ENCODE data around the gene TTC33.

Gene TTC33

DNA sequence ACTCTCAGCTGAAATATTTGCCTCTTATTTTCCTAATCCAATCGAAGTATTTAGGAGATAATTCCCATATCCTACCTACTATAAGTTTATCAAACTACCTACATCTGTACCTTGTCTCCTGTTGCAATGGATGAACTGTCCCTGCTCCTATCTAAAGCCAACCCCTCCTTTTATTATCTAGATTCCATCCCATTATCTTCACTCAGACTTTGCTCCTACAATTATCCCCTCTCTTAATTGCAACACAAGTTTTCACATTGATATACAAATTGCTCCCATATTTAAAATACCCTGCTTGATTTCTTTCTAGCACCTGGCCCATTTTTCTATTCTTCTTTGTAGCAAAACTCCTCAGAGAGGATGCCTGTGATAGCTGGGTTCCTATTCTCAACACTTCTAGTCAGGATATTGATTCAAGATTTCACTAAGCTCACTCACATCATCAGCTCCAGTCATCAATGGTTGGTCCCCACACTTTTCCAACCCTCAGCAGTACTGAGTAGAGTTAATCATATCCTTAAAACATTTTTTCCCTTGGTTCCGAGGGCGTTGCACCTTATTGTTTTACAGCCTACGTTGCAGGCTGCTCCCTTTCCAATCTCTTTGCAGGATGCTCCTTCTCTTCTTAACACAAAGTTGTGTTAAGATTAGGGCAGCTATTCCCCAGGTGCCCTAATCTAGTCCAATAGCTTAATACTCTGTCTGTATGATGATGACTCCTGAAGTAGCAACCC lies 253.9 kb downstream of the TTC33 start:
- no peak for DNase-seq

DNA sequence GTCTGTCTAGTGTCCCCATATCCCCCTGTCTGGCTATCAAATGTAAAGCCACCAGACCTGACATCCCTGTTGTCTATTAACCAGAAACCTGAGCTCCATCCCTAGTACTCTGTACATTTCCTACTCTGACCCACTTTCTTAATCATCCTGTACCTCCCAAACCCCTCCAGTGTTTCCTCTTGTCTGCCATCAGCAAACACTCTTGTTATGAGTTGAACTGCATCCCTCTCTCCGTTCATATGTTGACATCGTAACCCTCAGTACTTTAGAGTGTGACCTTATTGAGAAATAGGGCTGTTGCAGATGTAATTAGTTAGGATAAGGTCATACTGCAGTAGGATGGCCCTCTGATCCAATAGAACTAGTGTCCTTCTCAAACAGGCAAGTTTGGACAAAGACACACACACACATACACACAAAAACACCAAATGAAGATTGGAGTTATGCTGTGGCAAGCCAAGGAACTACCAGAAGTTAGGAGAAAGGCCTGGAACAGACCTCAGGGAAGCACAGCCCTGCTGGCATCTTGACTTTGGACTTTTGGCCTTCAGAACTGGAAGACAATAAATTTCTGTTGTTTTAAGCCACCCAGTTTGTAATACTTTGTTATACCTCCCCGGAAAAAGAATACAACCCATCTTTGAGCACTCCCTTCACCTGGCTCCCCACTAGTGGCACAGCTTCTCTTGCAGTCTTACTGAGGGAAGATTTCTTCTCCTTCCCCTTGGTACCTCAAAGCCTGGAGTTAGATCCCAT lies 256.1 kb downstream of the TTC33 start:
- DNase-seq, result no peak

DNA sequence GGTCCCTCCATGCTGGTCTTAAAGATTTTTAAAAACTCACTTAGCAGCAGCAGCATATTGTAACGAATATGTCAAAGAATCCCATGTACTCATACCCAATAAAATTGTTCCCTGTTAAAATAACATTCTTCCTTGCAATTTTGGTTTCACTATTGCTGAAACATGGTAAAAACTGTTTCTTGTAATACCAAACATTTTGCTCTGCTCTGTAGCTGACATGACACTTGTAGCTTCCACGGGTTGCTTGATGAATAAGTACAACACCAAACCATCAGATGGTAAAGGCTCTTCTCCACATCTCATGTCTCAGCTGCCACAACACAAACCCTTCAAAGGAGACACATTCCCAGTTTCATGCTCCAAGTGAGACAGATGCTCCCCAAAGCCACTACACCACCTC lies 256.8 kb downstream of the TTC33 start:
- DNase-seq, result no peak

DNA sequence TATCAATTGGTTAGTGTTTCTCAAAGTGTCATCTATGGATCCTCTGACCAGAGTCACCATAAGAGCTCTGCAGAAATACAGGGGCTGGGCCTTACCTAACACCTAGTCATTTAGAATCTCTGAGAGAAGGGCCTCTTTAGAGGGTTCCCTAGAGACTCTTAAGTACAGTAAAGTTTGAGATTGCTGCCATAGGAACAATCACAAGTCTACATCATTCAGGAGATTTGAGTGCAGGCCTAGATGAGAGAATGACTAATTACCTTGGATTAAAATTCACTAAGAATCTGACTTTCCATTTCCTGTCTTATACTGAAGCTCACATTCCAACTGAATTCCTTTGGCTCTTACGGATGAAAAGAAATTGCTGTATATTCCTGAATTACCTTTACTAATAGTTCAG lies 258.2 kb downstream of the TTC33 start:
- DNase-seq, result no peak

DNA sequence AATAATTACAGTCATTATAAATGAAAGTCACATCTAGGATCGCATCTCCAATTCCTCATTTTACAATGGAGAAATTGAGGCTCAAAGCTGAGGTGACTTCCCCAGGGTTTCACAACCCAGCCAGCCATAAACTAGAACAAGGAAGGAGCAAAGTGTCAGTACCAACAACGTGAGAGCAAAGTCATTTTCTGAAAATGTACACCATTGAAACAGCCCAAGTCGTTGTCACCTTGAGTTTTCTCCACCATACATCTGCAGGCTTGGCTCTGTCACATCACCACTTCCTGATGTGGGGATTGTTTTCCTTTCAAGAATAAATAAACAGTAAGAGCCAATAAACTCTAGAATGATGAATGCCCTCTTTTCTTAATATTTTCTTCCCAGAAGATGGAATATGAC lies 260.5 kb downstream of the TTC33 start:
- no peak for DNase-seq

DNA sequence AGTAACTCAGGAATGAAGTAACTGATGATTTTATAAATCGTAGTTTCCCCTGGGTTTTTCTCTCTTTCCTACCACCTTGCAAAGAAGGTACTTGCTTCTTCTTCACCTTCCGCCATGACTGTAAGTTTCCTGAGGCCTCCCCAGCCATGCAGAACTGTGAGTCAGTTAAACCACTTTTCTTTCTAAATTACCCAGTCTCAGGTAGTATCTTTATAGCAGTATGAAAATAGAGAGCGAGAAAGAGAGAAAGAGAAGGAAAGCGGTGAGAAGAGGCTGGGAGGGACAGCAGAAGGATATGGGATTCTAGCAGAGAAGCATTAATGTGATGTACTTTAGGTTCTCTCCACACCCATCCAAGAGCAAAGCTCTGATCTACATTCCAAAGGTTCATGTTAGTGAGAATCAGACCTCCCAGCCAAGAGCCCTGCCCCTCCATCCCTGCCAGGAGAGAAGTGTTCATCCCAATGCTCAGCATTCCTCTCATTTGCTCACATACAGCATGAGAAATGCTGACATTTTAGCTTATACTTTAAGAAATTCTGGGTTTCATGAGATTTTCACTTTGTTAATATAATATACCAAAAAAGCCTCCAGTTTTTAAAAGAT lies 261.0 kb downstream of the TTC33 start:
- DNase-seq, result no peak

DNA sequence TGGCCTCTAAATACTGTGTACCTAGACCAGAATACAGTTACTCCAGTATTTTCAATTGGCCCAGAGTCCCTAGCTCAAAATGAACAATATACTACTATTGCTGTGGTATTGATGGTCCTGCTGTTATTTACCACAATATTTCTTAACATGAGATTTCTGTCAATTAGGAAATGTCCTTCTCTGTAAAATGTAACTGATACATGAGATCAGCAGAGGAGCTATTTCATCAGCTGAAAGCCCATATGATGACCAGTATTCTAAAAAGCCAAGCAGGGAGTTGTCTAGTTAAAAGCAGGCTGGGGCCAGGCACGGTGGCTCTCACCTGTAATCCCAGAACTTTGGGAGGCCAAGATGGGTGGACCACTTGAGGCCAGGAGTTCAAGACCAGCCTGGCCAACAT lies 263.7 kb downstream of the TTC33 start:
- DNase-seq, result no peak

DNA sequence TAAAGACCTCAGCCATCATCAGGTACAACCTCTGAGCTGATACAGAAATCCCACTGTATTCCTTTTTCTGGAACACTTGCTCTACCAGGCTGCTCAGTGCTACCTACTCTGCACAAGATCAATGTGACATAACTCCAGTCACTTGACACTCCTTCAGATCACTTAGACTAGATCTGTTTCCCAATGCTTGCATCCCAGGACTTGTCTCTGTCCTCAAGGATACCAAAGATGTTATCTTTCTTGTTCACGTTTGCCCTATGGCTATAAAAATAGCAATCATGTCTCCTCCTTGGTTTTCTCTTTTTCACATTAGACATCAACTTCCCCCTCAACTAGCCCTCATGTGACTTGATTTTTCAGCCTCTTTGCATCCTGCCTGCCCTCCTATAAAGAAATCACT lies 264.1 kb downstream of the TTC33 start:
- no peak for DNase-seq

DNA sequence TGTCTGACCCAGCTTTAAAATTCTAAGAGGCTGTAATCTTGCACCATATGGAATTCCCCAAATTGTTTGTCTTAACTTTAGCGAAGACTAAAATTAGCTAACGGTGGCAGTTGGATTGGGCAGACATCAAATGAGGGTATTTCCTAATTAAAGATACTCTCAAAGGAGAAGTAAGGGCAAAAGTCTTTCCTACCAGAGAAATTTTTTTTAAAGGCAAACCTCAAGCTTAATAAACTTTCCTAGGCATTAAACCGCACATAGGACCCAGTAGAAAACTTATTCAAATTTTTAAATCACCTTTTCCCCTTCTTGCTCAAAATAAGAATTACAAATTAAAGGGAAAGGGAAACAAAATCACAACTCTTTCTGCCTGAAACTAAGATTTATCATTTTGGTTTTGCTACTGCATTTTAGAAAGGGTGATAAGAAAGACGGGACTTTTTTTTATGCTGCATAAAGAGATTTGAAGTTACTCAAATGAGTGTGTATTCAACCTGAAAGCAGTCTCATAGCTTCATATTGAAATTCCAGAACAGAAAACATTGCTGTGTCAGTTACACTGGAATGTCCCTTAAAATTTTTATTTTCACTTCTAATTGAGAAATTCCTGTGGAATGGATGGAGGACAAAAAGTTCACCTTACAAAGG lies 265.2 kb downstream of the TTC33 start:
- DNase-seq, result no peak

DNA sequence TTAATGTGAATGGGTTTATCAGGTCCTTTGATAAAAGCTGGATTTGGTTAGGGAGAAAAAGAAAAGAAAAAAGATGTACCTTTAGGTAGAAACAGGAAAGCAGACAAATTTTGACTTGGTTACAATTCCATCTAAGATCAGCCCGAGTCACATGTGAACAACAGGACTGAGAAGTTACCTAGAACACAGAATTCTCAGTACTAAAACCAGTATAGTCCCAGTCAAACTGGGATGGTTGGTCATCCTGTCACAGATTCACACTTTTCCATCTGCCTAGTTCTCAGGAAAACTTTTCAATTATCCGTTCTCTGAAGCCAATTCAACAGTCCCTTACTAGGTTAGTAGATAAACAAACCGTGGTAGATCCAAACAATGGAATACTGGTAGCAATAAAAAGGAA lies 266.3 kb downstream of the TTC33 start:
- DNase-seq, result no peak

DNA sequence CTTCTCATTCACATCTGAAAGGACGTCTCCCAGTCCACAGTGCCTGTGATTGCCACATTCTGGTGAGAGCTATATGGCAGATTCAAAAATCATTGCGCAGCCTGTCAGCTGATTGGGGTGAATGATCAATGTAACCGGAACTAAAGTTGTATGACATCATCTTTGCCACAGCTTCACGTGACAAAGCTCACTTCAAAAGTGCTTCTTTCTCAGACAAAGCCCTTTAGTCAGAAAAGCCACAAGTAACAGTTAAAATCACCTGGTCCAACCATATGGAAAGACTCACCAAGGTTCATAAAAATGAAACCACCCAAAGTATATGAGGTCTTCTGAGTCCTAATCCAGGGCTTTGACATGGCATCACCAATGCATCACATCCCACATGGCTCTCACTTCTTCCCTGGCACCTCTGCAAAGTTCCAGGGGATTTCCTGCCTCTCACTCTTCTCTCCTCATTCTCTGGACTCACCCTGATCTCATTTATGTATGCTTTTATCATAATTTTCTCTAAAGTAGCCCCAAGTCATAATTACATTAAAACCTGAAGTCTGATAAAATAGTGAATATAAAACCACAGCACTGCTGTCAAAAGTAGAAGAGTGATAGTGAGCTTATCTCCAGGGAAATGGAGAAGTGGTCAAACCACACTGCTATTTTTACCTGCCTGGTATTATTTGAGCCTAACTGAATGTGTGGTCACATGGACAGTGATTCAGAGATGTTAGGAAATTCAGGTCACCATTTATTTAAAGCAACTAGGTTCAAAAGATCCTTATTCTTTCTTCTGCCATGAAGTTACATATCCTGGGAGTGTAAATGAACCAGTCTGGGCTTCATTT lies 269.1 kb downstream of the TTC33 start:
- DNase-seq, result no peak

DNA sequence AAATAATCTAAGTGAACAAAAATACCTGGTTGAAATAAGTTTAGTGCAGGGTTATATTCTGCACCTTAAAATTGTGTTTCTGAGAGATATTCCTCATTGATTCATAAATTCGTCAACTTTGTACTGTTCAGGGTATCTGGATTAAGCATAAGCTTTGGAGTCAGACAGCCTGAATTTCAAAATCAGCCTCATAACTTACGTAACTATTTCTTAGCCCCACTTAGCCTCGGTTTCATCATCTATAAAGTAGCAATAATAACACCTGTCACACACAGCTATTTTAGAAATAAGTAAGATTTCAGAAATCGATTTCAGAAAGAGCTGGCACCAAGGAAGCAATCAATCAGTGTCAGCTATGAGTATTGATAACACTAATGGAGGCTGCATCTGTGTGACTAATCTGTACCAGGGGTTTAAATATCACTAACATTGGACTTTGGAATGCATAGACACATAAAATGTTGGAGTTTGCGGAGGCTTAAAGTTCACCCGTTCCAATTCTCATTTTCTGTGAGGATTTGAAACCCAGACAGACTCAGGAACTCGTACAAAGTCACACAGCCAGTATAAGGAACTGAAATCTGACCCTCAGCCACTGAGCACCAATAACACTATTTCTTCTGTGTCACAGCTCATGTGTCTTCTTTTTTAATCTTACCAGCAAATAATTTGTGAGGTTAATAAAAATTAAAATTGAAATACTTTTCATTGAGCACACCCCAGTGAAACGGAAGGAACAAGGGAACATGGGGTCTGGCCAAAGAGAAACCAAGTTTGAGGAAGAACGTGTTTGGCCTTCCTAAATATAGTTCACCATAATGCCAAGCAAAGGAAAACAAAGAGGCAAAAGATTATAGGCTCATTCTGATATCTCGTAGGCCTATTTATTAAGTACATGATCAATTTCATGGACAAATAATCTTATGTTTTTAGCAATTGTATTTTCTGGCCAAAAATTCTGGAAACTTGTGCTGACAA lies 270.5 kb downstream of the TTC33 start:
- no peak for DNase-seq

DNA sequence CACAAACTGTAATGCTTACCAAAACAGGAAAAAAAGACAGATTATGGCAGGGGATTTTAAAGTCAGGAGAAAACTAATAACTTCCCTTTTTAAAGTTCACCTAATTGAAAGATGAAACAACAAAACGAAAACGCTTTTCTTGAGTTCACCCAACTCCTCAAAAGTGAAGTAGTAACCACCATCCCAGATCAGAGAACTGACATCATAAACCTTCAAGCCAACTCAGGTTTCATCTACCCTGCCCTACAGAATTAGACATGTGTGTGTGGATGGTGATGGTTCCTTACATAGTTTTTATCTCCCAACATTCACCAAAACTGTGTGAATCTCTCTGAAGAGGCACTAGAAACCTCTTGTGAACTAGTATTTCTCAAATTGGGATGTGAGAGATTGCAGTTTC lies 271.3 kb downstream of the TTC33 start:
- no peak for DNase-seq

DNA sequence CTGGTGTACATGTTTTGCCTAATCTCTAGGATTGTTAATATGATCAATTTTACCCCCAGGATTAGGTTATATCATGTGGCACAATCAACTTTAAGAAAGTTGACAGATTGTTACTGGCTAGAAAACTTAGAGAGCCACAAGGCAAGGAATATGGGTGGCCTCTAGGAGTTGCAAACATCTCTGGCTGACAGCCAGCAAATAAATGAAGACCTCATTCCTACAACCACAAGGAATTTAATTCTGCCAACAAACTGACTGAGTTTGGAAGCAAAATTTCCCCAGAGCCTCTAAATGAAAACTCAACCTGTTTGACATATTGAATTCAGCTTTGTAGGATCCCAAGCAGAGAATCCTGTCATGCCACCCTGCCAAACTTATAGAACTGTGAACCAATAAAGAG lies 272.4 kb downstream of the TTC33 start:
- no peak for DNase-seq

DNA sequence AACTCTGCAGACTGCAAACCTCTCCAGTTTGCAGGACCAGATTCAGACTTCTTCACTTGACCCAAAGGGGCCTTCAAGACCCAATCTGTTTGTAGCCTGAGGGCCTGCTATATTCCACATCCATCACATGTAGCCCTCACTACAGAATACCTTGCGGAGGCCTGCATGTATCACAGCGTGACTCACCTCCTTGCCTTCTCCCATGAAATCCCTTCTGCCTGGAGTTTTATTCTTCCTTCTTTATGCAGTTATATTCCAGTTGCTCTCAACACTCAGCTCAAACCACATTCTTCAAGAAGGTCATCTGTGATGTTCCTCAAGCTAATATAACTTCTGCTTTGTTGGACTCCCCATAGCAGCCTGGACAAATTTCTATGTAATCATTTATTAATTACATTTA lies 274.5 kb downstream of the TTC33 start:
- no peak for DNase-seq

DNA sequence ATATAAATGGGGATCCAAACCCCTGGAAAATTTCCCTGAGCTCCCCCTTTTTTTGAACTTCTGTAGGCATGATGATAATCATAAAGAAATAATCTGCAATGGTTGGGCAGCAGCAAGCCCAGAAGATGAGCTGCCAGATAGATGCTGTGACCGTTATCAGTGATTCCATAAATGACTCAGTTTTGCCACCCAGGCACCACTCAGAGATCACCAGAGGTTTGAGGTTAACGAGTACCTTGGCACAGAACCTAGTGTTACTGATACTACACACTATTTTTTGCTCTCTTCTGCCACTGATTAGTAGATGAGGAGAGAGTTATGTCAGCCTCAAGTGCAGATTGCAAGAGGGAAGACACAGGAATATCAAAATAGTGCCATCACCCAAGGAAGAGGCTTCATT lies 275.4 kb downstream of the TTC33 start:
- DNase-seq, result no peak

DNA sequence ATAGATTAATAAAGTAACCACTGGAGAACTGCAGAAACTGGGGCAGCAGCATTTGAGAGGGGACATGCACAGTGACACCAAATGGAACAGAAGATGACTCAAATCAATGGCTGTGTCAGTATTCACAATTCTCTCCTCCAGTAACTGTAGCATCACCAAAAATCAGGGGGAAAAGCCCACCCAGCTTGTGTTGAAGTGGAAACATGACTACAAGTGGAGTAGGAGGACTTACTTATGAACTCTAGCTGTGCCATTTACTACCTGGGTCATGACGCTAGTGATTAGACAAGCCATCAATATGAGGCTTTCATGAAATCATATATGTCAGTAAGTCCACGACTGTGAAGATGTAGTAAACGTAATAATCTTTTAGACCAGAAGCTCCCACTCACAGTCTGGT lies 275.8 kb downstream of the TTC33 start:
- DNase-seq, result no peak

DNA sequence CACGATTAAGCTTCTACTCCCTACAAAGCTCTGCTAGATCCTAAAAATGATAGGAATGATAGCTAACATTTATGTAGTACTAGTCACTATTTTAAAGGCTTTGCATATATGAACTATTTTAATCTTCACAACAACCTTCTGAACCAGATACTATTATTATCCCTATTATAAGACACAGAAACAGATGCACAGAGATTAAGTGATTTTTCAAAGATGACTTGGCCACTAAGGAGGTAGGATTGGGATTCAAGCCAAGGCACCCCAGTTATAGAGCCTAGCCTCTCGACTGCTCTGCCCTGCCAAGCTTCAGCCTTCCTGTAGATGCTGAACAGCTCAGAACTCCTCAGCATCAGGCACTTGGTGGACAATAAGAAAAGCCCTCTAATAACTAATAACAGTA lies 277.0 kb downstream of the TTC33 start:
- DNase-seq, result no peak

DNA sequence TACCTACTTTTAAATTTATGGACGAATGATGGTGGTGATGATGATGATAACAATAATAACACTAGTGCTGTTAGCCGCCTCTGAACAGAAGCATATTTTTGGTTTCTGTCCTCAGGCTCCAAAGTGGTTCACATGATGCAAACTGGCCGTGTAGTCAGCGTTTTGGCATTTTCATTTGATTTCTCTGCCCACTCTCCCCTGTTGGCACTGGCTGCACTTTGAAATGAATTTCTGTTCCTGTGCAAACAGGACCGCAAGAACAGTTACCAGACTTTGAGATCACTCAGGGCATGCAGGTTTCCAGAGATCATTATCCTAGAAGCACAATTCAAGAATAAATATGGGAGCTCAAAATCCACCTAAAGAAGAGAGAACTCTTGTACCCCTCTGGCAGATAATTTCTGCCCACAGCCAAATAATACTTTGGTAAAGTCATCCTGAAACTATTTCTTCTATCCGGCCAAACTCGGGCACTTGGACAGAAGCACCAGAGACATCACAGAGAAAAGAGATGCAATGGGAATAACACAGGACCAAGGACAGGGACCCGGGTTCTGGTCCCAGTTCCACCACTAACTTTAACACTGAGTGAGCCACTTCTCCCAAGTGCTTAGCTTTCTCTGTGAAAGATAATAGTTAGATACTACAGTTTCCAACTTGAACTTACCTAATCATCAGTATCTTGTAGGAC lies 277.8 kb downstream of the TTC33 start:
- DNase-seq, result no peak

DNA sequence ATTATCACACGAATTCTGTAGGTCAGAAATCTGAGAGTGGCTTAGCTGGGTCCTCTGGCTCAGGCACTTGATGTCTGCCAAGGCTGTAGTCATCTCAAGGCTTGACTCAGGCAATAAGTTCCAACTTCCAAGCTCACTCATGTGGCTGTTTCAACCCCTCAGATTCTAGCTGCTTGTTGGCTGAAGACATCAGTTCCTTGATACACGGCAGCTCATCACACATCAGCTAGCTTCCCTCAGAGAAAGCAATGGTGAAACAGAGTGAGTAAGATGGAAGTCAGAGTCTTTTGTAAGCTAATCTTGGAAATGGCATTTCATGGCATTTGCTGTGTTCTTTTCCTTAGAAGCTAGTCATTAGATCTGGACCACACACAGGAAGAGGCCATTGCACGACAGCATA lies 280.2 kb downstream of the TTC33 start:
- no peak for DNase-seq

DNA sequence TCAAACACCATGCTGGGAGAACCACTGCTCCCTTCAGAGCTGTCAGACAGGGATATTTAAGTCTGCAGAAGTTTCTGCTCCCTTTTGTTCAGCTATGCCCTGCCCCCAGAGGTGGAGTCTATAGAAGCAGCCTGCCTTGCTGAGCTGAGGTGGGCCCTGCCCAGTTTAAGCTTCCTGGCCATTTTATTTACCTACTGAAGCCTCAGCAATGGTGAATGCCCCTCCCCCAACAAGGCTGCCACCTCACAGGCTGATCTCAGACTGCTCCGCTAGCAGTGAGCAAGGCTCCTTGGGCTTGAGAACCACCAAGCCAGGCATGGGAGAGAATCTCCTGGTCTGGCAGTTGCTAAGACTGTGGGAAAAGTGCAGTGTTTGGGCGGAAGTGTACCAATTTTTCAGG lies 281.5 kb downstream of the TTC33 start:
- DNase-seq, result no peak

All from right forelimb (tissue), 1 donor.